ENCODE measurements around the gene NRP1.

DNA sequence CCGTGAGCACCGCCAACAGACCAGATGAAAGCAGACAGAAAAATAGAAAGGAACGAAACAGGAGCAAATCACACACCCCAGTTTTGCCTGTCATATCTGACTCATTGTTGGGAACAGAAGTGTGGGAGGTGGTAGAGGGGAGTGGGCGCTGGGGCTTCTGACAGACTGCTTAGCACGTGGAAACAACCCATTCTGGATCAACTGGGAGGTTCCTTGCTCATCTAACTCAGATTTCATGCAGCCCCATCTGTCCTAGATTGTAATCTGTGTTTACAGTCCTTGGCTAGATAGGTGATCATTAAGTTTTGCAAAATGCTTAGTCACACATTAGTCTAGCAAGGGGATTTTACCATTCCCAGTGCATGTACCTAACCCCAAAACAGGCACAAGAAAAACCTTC is 154.1 kb downstream of the NRP1 start:
- TF ChIP-seq FOXM1 (IDR thresholded peaks at IDR 0.05; ENCODE audit: borderline replicate concordance, low read depth), result no peak
- no peak for TF ChIP-seq NFIC (IDR thresholded peaks at IDR 0.05)
- TF ChIP-seq TAF1 (IDR thresholded peaks at IDR 0.05; ENCODE audit: low read depth), result no peak
- no peak for TF ChIP-seq RAD21 (IDR thresholded peaks at IDR 0.05; ENCODE audit: low read depth)
- TF ChIP-seq, protein P1, sequence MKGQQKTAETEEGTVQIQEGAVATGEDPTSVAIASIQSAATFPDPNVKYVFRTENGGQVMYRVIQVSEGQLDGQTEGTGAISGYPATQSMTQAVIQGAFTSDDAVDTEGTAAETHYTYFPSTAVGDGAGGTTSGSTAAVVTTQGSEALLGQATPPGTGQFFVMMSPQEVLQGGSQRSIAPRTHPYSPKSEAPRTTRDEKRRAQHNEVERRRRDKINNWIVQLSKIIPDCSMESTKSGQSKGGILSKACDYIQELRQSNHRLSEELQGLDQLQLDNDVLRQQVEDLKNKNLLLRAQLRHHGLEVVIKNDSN (IDR thresholded peaks at IDR 0.05), result no peak
- no peak for TF ChIP-seq EP300 (IDR thresholded peaks at IDR 0.05; ENCODE audit: borderline replicate concordance)
